OCI-LY3 (cell line): ENCODE measurements around the gene AQP6.

ENCODE experiments used
- EZH2phosphoT487 ChIP-seq: fragments of 200-600 bp; shearing (Covaris generic); IDR thresholded peaks from 2 replicates; pipeline ENCODE4 v1.6.1; 2018; ENCODE audit warnings: antibody characterized with exemption, mixed run types, low read depth
- TF ChIP-seq, protein P1 (sequence below): fragments of 200-600, 300-600 bp; sonication (generic); IDR thresholded peaks from 2 replicates; pipeline ENCODE4 v1.5.1; 2014; ENCODE audit warnings: antibody characterized with exemption, low read length, low read depth

DNA sequence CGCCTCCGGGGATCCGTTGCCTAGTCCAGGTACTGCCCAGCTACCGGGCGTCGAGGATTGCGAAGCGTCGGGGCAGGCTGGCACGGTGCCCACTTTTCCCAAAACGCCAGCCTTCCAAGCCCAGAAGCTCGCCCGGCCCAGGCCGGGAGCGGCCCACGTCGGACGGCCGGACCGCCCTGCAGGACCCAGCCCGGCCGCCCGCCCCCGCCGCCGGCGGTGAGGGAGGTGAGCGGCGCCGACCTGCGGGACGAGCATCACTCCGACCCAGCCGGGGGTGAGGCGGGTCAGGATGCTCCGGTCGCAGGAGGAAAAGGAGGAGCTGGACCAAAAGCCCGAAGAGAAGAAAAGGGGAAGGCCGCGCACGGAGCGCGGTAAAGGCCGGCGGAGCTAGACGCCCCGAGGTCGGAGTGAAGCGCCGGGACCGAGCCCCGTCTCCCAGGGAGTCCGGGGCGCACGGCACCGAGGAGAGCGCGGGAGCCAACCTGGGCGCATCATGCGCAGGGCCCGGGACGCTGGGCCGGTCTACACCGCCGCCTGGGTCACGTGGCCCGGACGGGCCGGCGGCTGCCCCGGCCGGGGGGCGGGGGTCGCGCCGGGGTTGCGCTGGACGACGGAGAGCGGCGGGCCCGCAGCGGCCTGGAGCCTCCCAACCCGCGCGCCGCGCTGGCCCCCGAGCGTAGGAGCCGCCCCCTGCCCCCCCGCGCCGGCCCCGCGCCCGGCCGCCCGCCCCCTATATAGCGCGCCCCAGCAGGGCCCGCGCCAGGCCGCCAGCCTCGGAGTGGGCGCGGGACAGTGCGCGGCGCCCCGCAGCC lies 11.4 kb upstream of the AQP6 start, which contains the start of gene AQP5:
- TF ChIP-seq, protein P1, sequence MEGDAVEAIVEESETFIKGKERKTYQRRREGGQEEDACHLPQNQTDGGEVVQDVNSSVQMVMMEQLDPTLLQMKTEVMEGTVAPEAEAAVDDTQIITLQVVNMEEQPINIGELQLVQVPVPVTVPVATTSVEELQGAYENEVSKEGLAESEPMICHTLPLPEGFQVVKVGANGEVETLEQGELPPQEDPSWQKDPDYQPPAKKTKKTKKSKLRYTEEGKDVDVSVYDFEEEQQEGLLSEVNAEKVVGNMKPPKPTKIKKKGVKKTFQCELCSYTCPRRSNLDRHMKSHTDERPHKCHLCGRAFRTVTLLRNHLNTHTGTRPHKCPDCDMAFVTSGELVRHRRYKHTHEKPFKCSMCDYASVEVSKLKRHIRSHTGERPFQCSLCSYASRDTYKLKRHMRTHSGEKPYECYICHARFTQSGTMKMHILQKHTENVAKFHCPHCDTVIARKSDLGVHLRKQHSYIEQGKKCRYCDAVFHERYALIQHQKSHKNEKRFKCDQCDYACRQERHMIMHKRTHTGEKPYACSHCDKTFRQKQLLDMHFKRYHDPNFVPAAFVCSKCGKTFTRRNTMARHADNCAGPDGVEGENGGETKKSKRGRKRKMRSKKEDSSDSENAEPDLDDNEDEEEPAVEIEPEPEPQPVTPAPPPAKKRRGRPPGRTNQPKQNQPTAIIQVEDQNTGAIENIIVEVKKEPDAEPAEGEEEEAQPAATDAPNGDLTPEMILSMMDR, result no peak
- TF ChIP-seq EZH2phosphoT487, result no peak
